Measurements from ENCODE around the gene TMEM150C.
"Not testable (repeated sequence)": the region's sequence is repeated elsewhere in the genome, so short reads cannot be mapped to it uniquely, and the experiment has no call there.

The TMEM150C gene

GRCh38 chr4:82510216-82510615 lies 51.6 kb downstream of the TMEM150C start:
- DNase-seq: no peak

- DNase-seq: no peak
These were observed 52.9 kb downstream of the TMEM150C start for GRCh38 chr4:82508806-82509428.

- no peak for DNase-seq
These were observed 53.8 kb downstream of the TMEM150C start for GRCh38 chr4:82508011-82508410.

DNA sequence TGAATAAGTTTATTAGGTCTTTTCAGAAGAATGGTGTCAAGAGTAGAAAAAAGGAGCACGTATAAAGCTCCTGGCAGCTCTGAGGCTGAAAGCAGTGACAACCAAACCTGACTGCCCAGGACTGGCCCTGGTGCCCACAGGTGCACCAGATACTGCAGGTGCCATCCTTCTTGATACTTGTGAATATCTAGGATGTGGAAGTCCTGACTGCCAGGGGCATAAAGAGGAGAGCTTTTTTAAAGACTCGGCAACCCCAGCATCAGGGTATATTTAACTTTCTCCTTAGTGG lies 60.7 kb downstream of the TMEM150C start:
- no peak for DNase-seq

- DNase-seq: peak; percentile 7
These were observed 61.2 kb downstream of the TMEM150C start for GRCh38 chr4:82500435-82501153.

GRCh38 chr4:82499738-82500434 lies 61.9 kb downstream of the TMEM150C start:
- DNase-seq: no peak

GRCh38 chr4:82496349-82496748 lies 65.4 kb downstream of the TMEM150C start:
- no peak for DNase-seq

- DNase-seq: no peak
These were observed 66.1 kb downstream of the TMEM150C start for GRCh38 chr4:82495666-82496065.

- DNase-seq: no peak
These were observed 67.9 kb downstream of the TMEM150C start for GRCh38 chr4:82493721-82494425.

DNA sequence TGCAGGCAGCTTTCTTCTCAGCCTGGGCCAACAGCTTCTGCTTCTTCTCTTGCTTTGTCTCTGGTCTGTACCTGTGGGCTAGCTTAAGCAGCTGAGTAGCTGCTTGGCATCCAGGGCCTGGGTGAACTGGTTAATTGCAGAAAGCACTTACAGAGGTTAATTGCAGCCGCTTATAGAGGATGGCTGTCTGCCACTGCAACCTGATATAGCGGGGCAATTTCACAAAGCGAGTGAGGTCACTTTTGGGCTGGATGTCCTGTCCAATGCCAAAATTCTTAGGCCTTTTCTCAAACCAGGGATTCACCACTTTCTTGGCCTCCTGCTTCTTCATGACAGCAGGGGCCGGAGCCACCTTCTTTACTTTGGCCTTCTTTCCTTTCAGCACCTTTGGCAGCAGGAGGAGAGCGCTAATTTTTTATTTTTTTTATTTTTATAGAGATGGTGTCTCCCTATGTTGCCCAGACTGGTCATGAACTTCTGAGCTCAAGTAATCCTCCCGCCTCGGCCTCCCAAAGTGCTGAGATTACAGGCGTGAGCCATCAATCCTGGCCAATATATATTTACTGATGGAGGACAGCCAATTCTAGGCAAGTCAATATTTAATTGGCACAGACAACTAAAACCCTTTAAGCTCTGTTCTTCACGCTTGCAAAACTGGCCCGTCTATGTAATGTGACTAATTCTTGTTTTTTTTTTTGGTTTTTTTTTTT lies 70.4 kb downstream of the TMEM150C start:
- no peak for DNase-seq

- no peak for DNase-seq
These were observed 71.8 kb downstream of the TMEM150C start for GRCh38 chr4:82489987-82490386.

GRCh38 chr4:82489076-82489475 lies 72.7 kb downstream of the TMEM150C start:
- DNase-seq: no peak

GRCh38 chr4:82484996-82485783 lies 76.6 kb downstream of the TMEM150C start:
- no peak for DNase-seq

- DNase-seq: no peak
These were observed 79.4 kb downstream of the TMEM150C start for GRCh38 chr4:82482387-82482786.

DNA sequence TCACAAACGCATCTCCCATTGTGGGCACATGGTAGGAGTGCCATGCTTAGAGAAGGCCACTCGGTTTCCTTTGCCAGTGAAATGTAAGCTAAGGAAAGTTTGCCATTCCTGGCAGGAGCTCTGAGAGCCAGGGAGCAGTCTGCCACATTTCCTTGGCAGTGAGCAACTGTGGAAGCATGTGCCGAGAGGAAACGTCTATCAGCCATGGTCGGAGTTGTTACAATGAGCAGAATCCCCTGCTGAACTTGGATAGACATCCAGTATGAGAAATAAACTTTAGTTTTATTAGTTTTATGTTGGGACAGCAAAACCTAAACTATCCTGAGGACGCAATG lies 80.3 kb downstream of the TMEM150C start:
- DNase-seq: no peak

DNA sequence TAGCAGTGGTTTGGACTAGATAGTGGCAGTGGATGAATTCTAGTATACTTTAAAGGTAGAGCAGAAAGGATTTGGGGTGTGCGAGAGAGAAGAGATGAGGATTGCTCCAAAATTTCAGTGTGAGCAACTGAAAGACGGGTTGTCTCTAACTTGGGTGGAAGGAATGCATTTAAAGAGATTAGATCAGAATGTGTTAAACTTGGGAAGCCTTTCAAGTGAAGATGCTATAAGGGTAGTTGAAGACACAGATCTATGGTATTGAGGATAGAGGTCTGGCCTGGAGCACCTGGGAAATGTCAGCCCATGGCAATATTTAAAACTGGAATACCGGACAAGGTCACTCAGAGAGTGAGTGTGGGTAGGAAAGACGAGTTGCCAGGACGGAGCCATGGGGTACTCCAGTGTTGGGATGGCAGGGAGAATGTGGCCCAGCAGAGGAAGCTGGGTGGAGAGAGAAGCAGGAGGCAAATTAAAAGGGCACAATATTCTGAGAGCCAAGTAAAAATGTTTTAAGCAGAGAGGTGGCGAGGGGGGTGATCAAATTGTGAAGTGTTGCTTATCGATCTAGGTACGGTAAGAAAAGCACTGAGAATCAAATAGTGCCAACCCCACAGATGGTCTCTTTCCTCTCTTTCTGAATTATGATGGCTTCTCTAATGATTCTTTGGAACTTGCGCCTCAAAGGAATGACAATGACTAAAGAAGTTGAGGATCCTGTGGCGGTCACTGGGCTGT lies 80.8 kb downstream of the TMEM150C start:
- DNase-seq: no peak

DNA sequence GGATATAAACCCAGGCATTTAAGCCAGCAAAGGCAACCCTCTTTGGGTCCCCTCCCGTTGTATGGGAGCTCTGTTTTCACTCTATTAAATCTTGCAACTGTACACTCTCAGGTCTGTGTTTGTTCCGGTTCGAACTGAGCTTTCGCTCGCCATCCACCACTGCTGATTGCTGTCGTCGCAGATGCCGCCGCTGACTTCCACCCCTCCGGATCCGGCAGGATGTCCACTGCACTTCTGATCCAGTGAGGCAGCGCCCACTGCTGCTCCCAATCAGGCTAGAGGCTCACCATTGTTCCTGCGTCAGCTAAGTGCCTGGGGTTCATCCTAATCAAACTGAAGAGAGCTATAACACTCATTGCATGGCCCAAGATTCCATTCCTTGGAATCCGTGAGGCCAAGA lies 82.2 kb downstream of the TMEM150C start:
- no peak for DNase-seq

DNA sequence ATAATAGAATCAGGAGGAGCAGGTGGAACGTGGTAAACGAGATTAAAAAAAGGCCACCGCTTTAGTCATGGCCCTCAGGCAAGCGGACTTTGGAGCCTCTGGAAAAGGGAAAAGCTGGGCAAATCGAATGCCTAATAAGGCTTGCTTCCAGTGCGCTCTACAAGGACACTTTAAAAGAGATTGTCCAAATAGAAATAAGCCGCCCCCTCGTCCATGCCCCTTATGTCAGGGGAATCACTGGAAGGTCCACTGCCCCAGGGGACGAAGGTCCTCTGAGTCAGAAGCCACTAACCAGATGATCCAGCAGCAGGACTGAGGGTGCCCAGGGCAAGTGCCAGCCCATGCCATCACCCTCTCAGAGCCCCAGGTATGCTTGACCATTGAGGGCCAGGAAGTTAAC lies 84.3 kb downstream of the TMEM150C start:
- not testable (repeated sequence) for DNase-seq

DNA sequence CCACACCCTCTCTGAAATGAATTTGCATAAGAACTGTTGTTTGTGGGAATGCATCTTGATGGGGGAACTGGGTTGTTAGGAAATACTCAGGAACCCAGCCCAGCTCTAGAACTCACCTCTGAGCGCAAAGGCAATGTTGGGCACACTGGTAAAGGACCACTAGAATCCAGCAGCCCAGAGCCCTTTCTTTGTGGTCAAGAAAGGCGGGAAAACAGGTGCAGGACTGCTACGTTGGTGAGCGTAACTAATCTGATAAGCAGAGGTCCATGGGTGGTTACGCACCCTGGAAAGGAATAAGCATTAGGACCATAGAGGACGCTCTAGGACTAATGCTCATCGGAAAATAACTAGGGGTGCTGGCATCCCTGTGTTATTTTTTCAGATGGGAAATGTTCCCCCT lies 85.9 kb downstream of the TMEM150C start:
- not testable (repeated sequence) for DNase-seq

DNA sequence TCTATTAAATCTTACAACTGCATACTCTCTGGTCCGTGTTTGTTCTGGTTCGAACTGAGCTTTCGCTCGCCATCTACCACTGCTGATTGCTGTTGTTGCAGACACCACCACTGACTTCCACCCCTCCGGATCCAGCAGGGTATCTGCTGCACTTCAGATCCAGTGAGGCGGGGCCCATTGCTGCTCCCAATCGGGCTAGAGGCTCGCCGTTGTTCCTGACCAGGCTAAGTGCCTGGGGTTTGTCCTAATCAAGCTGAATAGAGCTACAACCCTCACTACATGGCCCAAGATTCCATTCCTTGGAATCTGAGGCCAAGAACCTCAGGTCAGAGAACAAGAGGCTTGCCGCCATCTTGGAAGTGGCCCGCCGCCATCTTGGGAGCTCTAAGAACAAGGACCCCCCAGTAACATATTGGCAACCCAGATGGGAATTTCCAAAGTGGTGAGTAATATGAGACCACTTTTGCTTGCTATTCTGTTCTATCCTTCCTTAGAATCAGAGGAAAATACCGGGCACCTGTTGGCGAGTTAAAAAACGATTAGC lies 88.1 kb downstream of the TMEM150C start:
- DNase-seq: no peak

GRCh38 chr4:82473080-82473479 lies 88.7 kb downstream of the TMEM150C start:
- DNase-seq: not testable (repeated sequence)
